DOHH2 (cell line): ENCODE results near the gene EGFLAM.

Source experiments
- CTCF ChIP-seq: fragments of 200-600 bp; sonication (generic); IDR thresholded peaks from one replicate; pipeline ENCODE4 v1.5.1; 2014; ENCODE audit warnings: antibody characterized with exemption, mild to moderate bottlenecking, low read depth, low read length; ENCODE audit not compliant: poor library complexity, severe bottlenecking
- EZH2phosphoT487 ChIP-seq: fragments of 200-600 bp; sonication (generic); IDR thresholded peaks from 2 replicates; pipeline ENCODE4 v1.6.1; 2017; ENCODE audit warnings: borderline replicate concordance, mild to moderate bottlenecking, antibody characterized with exemption, low read length, moderate library complexity, mixed read lengths

- TF ChIP-seq CTCF (no peak), EZH2phosphoT487 (no peak)
Measured at GRCh38 chr5:38257308-38258041, 884 bp upstream of the EGFLAM start.
